HG02610 (cell line): Measurements from ENCODE around the gene DENND1A.
"Not testable (repeated sequence)": the region's sequence is repeated elsewhere in the genome, so short reads cannot be mapped to it uniquely, and the experiment has no call there.

ENCODE experiments used
- ATAC-seq: cut with Tn5 transposase; IDR thresholded peaks from one replicate; pipeline ENCODE4 v1.9.1; 2021; ENCODE audit warnings: mild to moderate bottlenecking, moderate library complexity; ENCODE audit not compliant: unreplicated experiment

Gene DENND1A

DNA sequence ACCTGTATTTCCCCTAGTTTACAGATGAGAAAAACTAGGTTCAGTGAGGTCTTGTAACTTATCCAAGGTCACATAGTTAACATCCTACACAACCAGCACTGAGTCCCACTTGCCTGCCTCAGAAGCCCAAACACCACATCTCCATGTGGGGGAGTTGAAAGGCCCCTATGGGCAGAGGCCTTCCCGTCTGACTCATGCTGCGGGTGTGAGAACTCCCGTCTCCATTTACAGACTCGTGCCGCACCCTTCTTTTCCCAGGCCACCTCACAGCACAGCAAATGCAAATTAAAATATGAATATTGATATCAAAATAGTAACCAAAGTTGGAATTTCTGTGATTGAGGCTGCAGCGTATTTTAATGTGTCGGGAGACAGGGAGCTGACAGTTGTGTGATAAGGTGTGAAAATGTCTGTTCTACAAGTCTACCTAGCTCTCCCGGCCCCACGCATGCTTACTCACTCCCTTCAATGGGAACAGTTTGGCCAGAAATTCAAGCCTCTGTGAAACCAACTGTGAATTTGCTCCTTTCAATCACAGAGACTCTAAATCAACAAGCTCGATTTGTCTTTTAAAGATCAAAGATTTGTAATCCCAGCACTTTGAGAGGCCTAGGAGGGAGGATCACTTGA is 483.8 kb downstream of the DENND1A start:
- no peak for ATAC-seq

DNA sequence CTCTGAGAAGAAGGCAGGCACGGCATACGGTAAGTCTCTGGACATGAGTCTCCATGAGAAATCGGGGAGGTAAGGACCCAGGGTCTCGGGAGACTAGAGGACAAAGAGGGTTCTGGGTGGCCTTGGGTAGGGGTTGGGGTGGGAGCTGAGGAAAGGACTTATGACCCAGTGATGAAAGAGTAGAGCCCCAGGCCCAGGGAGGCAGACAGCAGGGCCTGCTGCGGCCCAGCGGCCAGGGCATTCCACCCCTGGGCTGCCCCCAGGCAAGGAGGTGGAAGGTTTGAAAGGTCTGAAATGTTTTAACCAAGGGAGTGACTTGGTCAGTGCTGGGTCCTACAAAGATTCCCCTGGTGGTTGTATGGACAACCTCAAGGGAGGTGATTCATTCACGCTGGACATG is 484.8 kb downstream of the DENND1A start:
- ATAC-seq = no peak

DNA sequence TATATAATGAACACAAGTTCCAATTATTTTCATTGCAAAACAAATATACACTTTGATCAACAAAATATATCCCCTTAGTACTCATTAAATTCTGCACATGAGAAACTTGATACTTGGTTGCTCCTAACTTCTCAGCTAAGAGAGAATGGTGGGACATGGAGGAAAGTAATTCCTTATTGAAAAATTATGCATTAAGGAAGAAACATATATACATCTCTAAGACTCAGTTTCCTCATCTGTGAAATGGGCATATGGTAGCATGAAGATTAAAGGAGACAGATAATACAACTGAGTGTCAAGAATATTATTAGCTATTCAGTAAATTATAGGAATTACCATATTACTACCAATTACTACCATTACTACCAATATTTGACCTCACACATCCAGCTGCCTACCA is 488.2 kb downstream of the DENND1A start:
- no peak for ATAC-seq

DNA sequence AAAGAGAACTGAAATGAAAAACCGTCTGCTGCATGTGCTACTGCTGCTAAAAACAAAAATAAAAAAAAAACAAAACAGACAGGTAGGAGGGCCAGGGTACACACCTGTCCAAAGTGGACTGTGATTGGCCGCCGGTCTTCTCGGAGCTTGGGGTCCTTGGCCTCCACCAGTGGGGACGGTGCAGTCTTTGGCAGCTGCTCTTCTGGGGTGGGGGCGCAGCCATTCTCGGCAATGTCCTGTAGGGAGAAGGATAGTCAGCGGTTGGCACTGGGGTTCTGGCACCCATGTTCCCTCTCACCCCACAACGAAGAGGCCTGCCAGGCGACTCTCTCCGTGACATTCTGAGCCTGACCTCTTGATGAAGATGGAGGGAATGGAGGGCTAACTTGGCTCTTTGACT is 489.7 kb downstream of the DENND1A start:
- no peak for ATAC-seq

DNA sequence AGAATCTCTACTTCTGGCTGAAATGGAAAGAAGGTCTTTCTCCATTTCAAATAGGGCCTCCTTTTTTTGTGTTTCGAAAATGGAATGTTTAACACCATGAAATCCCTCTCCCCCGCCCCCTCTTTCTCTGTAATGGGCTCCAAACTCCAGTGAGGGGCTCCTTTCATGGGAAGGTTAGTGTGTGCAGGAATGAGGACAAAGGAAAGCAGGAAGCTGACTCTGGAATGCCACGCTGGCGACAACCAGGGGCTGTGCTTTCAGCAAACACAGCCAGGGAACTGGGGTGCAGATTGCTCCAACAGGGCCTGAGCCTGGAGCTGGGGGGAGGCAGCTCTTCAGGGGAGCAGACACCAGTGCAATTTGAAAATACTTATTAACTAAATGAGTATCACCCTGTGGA is 491.1 kb downstream of the DENND1A start:
- ATAC-seq = no peak

DNA sequence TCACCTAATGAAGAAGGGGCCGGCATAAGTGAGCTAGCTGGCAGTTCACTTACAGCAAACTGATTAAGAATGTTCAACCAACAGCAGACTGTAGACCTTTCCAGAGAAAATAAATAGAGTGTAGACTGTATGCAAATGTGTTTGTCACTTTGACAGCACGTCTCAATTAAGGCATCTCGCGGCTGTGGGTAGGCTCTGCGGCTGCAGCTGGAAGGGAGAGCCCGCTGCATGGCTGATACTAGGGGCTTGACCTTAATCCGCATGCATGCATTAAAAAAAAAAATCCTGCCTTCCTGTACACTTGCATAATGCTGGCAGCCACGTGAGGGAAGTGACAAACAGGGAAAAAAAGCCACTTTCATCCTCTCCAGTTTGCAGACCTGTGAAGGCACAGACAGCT is 491.6 kb downstream of the DENND1A start:
- no peak for ATAC-seq

DNA sequence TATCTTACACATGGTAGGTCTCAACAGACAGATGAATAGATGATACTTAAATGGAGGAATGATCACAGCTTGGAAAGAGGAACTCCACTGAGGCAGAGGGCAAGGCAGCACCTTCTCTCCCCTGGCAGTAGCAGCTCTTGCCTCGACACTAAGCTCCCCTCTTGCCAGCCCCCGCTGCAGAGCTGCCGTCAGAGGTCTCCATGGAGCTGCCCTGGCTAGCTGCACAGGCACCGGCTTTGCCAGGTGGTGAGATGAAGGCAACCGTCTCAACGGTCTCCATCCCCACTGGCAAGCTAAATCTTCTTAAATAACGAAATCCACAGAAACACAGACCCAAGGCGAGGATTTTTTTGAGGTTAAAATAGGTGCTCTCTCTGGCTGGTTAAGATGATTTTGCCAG is 492.7 kb downstream of the DENND1A start:
- ATAC-seq = no peak

DNA sequence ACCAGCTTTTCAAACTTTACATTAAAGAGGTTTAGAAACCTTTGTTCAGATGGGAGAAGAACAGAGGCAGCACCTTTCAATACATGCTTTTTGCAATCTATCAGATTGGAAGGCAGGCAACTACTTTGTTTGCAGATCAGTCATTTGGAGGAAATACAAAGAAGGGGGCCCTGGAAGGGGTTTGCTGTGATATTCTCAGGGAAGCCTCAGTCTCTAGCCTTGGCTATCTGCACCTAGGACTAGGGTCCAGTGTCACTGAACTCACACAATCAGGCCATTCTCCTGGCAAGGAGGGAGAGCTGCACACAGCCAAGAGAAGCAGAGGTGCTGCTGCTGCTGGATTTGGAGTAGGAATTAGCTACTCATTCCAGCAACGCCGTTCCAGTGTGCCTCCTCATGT is 494.5 kb downstream of the DENND1A start:
- ATAC-seq = no peak

DNA sequence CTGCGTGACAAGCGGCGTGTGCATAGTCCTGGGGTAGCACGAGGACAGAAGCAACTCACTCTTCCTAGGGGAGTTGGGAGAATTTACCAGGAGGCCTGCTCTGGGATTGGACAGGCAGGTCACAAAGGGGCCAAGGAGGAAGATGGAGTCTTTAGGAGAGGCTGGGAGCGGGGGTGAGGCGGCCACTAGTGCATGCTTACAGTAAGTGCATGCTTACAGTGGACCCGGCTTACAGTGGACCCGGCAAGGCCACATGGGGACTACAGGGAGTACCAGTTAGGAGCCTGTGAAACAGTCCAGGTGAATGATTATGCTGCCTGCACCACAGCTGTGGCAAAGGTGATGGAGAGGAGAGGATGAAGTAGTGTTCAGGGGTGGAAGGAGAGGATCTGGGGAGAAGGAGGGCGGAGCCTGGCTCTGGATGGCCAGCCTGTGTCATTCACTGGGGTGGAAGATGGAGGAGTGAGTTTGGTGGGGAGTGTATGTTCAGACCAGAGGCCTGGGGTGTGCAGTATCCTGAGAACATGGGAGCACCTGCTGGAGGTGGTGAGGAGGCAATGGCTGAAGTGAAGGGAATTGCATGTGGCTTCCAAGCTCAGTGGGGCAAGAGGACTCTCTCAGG is 495.2 kb downstream of the DENND1A start:
- ATAC-seq = no peak

DNA sequence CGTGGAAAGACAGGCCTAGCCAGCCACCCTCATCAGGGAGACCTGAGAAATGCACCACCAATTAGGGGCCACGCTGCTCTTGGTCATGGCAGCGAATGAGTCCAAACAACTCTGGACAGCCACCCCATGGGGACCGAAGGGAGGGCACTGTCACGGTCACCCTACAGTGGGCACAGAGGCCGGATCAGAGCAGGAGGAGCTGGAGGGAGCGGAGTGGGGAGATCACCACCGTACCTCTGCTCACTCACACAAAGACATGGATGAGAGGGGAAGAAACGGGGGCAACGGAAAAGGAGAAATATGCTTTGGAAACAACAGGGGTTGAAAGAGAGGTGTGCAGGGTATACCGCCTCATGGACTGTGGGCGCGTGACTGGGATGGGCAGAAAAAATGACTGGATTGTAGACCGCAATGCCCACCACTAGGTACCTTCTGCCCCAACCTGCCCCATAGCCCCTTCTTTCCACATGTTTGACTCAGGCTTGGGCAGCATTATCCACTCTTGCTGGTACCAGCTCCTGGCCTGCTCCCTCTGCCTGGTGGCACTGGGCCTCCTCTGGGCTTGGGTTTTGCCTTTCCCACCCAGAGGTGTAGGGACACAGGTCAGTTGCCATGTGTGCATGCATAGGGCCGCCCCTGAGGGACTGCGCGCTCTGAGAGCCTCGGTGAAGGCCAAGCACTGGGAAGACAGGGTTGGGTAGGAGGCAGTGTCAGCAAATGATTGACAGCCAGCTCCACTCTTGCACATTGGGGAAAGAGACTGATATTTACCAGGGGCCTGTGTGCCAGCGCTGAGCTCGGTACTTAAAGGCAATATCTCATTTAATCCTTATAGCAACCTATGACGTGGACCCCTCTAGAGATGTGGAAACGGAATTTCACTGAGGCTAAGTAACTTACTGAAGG is 497.3 kb downstream of the DENND1A start:
- ATAC-seq = no peak

DNA sequence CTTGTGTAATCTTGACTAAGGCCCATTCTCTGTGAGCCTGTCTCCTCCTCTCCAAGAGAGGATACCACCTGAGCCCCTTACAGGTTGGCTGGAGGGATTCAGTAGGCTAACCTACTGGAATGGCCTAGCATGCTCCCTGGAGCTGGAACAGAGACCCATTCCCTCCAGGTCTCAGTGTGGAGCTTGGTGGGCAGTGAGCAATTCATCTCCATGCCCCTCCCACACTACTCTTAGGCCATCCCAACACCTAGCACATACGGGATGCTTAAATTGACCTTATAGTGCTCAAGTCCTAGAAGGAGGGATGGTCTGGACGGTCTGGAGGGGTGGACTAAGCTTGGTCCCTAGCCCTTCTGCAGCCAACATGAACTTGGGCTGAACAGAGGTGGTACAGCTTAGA is 498.3 kb downstream of the DENND1A start:
- ATAC-seq = no peak

DNA sequence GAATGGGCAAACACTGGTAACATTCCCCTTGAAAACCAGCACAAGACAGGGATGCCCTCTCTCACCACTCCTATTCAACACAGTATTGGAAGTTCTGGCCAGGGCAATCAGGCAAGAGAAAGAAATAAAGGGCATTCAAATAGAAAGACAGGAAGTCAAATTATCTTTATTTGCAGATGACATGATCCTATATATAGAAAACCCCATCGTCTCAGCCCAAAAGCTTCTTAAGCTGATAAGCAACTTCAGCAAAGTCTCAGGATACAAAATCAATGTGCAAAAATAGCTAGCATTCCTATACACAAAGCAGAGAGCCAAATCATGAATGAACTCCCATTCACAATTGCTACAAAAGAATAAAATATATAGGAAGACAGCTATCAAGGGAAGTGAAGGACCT is 501.5 kb downstream of the DENND1A start:
- ATAC-seq = not testable (repeated sequence)

DNA sequence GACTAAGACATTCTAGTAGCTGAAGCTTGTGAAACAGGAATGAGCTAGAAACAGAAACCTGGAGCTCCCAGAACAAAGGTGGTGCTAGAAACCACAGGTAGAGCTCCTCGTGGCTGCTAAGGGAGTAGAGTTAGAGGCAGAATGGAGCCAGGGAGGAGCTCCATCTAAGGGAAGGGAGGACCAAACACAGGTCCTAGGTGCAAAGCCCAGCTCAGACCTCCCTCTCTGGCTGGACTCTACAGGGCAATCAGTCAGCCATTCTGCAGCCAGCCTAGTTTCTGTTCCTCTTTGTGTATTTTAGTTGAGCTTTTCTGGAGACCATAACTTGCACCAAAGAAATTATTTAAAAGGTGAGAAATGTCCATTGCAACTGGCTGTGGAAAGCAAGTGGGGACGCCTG is 503.5 kb downstream of the DENND1A start:
- ATAC-seq = no peak

DNA sequence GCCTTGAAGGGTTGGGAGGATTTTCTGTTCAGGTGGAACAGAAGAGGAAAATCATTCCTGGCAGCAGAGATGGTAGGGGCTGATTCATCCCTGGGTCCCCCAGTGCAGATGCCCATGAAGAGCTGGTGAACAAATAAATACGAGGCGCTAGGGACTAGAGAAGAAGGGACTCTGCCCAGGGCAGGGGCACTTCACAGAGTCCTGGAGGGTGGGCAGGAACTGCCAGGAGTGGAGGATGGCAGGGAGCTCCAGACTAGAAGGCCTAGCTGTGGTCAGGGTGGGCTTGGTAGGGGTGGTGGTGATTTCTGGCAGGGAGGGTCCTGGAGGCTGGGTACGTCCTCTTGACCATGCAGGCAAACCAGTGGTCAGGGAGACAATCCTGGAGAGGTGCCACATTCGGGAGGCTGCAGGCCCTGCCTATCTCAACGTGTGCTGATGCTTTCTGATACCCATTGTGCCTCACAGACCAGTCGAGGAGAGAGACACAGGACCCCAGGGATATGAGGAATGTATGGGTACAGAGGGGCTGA is 504.0 kb downstream of the DENND1A start:
- ATAC-seq = no peak

DNA sequence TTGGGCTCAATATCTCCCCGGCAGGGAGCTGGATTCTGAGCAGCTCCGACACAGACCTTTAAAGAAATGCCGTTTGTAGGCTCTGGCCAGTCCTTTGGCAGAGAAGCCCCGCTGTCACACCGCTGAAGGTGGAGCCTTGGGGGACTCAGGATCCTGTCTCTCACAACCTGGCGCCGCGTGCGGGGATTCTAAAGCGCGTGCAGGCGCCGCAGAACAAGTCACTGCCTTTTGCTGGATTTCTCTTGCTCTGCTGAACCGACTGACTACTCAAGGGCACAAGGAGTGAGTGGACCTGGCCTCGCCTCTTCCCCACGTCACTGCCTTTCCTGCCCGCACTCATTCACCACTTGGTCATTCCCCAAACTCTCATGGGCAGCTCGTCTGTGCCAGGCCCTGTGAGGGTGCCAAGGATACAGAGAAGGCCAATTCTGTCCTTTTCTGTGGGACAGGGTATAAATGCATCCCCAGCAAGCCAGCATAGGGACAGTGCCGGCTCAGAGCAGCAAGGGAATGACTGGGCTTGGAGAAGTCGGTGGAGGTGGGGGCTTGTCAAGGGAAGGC is 504.6 kb downstream of the DENND1A start:
- no peak for ATAC-seq

DNA sequence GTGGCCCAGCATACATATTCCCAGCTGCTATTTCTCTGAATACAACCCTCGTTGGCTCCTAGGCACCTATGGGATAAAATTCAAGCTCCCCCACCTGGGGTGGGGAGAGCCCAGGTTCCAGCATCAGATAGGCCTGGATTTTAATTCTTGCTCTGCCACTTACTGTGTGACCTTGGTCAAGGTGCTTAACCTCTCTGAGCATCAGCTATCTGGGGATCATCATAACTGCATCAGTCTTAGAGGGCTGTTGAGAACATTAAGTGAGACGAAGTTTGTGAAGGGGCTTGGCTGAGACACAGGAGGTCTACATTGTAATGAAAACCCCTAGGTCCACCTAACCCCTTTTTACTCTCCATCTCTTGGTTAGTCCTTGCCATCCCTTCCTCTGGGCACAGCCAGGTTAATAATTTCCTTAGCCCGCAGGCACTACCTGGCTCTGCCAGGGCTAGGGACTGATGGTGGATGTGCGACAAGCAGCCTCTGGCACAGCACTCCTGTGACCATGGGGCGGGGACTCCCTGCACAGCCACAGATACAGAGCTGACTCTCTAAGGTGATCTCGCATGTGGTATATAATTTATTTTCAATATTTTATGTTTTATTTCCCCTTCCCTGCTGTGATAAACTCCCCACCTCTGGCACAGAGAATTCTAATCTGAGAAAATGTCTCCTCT is 505.2 kb downstream of the DENND1A start:
- ATAC-seq = no peak

DNA sequence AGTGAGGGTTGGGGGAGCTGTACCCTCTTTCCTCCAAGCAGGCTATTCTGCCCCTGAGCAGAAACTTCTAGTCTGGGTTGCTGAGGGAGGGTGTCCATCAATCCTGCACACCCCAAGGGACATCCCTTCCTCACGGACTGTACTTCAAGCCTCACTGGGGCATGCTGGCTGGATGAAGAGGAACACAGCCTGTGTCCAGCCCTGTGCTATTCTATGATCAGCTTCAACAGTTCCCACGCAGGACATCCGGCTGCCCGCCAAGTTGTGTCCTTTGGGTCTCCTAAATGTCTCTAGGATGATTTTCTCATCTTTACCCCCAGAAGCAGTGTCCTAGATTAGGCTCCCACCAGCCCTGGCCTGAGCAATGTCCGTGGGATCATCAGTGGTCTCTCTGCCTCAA is 505.8 kb downstream of the DENND1A start:
- ATAC-seq = no peak

DNA sequence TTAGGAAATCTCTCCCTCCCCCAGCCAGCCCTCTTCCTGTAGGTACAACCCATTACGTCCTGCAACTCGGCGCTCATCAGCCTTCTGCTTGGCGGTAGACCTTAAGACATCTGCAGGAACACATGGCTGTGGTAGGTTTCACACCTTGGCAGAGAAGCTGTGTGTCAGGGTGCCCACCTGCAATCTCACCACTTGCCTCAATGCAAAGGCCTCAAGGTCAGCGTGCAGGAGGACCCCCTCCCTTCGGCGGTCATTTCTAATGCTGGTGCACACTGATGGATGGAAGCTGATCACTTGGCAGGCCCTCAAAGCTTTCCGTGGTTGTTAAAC is 506.6 kb downstream of the DENND1A start:
- no peak for ATAC-seq

DNA sequence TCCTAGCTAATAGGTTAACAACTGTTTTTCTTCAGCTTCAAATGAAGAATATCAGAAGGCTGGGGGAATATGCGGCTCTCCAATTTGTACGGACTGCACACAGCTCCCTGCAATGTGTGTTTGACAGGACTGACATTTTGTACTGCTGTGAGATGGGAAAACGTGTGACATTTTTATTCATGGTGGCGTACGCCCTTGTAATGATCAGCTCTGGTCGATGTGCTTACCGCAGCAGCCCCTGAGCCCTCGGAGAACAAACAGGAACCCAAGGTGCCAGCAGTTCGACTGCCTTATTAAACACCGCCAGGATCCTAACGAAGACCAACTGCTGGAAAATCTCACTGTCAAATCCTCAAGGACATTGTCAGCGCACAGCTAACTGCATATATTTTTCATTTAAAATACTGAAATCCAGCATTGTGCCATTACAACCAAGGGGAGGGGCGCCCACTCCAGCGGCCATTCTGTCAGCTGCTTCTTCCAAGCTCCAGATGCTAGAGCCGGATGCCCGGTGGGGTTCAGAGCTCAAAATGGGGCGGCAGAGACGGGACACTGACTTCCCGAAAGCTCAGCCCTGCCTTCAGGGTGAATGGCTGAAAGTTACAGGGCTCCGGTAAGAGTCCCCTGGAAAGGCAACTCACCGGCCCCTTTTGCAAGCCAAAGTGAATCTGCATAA is 507.2 kb downstream of the DENND1A start:
- ATAC-seq = no peak

DNA sequence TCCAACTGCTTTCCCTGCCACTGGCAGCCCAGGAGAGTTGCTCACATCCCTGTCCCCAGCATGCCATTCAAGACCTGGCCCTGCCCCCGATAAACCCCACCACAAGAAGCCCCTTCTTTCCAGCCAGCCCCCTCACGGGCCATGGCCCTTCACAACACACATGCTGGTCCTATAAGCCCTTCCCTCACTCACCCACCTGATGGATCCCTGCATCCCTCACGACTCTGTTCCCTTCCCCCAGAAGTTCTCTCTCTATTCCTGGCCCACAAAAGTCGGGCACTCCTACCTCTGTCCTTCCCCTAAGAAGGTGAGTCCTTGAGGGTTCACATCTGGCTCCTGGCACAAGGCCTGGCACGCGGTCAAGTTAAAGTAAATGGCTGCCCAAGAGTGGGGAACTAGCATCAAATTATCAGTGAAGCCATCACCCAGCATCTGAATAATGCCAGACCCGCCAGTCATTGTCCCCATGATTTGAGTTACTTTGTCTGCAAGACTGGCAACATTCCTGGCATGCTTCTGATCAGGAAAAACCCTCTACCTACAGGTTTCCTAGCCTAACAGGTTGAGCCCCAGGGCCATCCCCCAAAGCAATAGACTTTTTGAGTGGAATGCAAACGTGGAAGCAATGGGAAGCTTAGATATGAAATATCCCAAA is 508.0 kb downstream of the DENND1A start:
- ATAC-seq = no peak
